Heart right ventricle (tissue), 16 donors: ENCODE results near the gene RASIP1. TPM values are rescaled to one million over a fixed set of nuclear protein-coding genes. Genes with fewer than 3 reads are reported as not detected.
A peak's percentile ranks its signal among the peaks of the same experiment; 100 is the strongest.
"Not testable (repeated sequence)": the region's sequence is repeated elsewhere in the genome, so short reads cannot be mapped to it uniquely, and the experiment has no call there.

ENCODE experiments used
- ATAC-seq, 8 donors: fragments of 200-7000 bp; cut with Tn5 transposase; one replicate each; pipeline ENCODE4 v1.9.1; 2020; ENCODE audit warnings: mild to moderate bottlenecking in 8 of 8, moderate library complexity in 8 of 8, moderate number of reproducible peaks in 1 of 8
- DNase-seq, 2 donors: peaks; one replicate each; pipeline ENCODE4 v3.0.0-alpha.2; 2020
- H3K27ac ChIP-seq, 10 donors: fragments of 200-600 bp; sonication (generic) in 2 of 10; one replicate each; pipeline versions ENCODE4 v1.5.0 to v1.8.0; 2020 to 2022; ENCODE audit warnings: mild to moderate bottlenecking in 3 of 10
- H3K27me3 ChIP-seq, 7 donors: fragments of 200-600 bp; one replicate each; pipeline ENCODE4 v1.8.0; 2021 to 2022; ENCODE audit warnings: mild to moderate bottlenecking in 2 of 7
- H3K36me3 ChIP-seq, 9 donors: fragments of 200-600 bp; sonication (generic) in 1 of 9; one replicate each; pipeline versions ENCODE4 v1.5.0 to v1.8.0; 2020 to 2022; ENCODE audit warnings: mild to moderate bottlenecking in 2 of 9
- H3K4me1 ChIP-seq, 9 donors: fragments of 200-600 bp; sonication (generic) in 1 of 9; one replicate each; pipeline versions ENCODE4 v1.5.0 to v1.8.0; 2020 to 2022; ENCODE audit warnings: mild to moderate bottlenecking in 4 of 9
- H3K4me3 ChIP-seq, 10 donors: fragments of 200-600 bp; sonication (generic) in 2 of 10; one replicate each; pipeline versions ENCODE4 v1.5.0 to v1.8.0; 2020 to 2022; ENCODE audit warnings: mild to moderate bottlenecking in 7 of 10, moderate library complexity in 2 of 10
- H3K9me3 ChIP-seq, 11 donors: fragments of 200-600 bp in 10 of 11; sonication (generic) in 2 of 11; one replicate each; pipeline versions ENCODE4 v1.5.0 to v1.8.0; 2013 to 2022; ENCODE audit warnings: mild to moderate bottlenecking in 2 of 11, control low read depth in 1 of 11, moderate library complexity in 1 of 11
- CTCF ChIP-seq, 9 donors: fragments of 200-600 bp; sonication (generic) in 2 of 9; IDR thresholded peaks; one replicate each; pipeline versions ENCODE4 v1.5.0 to v1.8.0; 2021 to 2022; ENCODE audit warnings: antibody characterized with exemption in 9 of 9, mild to moderate bottlenecking in 5 of 9, moderate library complexity in 1 of 9
- WGBS, 2 donors: extraction: QIAGEN DNeasy Blood & Tissue Kit; methylation state at CpG; one replicate each; pipeline ENCODE4 v1.1.7; 2013; ENCODE audit warnings: inconsistent platforms in 1 of 2; 5-methylcytosine and 5-hydroxymethylcytosine counted together
- intact Hi-C, 10 donors: fragments of 100-400 bp; cut with DNase I; formaldehyde crosslinking; loops; one replicate each; pipeline versions ENCODE4 v1.11.1 to v1.14.2; 2022
- polyA plus RNA-seq, 2 donors: library from polyadenylated mRNA; stranded (reverse); fragments of 200-250 nt; gene quantifications; one replicate each; pipeline ENCODE4 v1.2.3, GENCODE V29; 2013
- total RNA-seq, 10 donors: library from RNA; stranded (reverse); fragmentation: NEBNext Ultra II Directional in 3 of 10; extraction: Animal tissue kit (Norgen Biotek cat#: 25700) in 3 of 10; gene quantifications; one replicate each; pipeline versions ENCODE4 v1.2.1 to v1.2.4, GENCODE V29; 2021 to 2023
- donor health status: Arrhythmogenic right ventricular cardiomyopathy.
- donor health status: ischemic (EF 13 %, LVEDD 7.1; RV severe dilation, severe dysfunction).
- donor health status: healthy with polysubstance abuse.
- donor health status: DM: no; HTN: yes; CAD: no.
- donor health status: DM: no; HTN: no; CAD: no.
- donor health status: ischemic (EF 25% LVEDD 6.9; RV normal size, moderate dysfunction).
- donor health status: ischemic (EF 25% LVEDD 5.7; RV mildly dilated, moderate dysfunction).
- donor health status: healthy.
- donor health status: DM: yes; HTN: yes; CAD: no.
- donor health status: Ischemic cardiomyopathy.
- donor health status: ischemic (EF 35%, LVEDD 5.7; RV mildly dilated, moderate dysfunction).
- donor health status: nonischemic (EF 11% LVEDD 7.7; RV severe dilation, severe dysfunction).
- donor health status: DM: yes; HTN: yes; CAD: no.
- donor health status: PGD.
- donor health status: ischemic (EF 29% LVEDD 5.4; RV normal size, mild dysfunction).
- donor health status: nonischemic (EF 23%, LVEDD 6.1; RV moderate dilation, normal function).

The RASIP1 gene
- total and polyA plus RNA-seq, 12 donors = 13.6 to 27.3 (median 16.2) TPM

GRCh38 chr19:48768994-48769713 is 28.7 kb upstream of the RASIP1 start:
- Histone ChIP-seq H3K4me1 (peaks cover 0 to 13% (median 5%) of the 10 kb centered on the region in 9 donors), H3K27me3 (no peaks in the 10 kb centered on the region), H3K27ac (no peak overlapping the region), H3K36me3 (no peaks in the 10 kb centered on the region), H3K4me3 (no peak overlapping the region), H3K9me3 (no peaks in the 10 kb centered on the region)
- 88 to 92% methylated on average over 11 of the region's 11 CpGs for WGBS, 2 donors
- intact Hi-C loops = no loop called here
- no peak for TF ChIP-seq CTCF (IDR thresholded peaks at IDR 0.05)
- no peak for DNase-seq
- no peak for ATAC-seq

- H3K36me3 ChIP-seq, intact Hi-C loops, DNase-seq, H3K9me3 ChIP-seq, H3K27me3 ChIP-seq, H3K4me3 ChIP-seq, H3K27ac ChIP-seq, ATAC-seq: not testable (repeated sequence)
- H3K4me1 ChIP-seq = peaks cover 0 to 12% (median 5%) of the 10 kb centered on the region in 9 donors
- WGBS, 2 donors = 38 to 39% methylated on average over 6 of the region's 6 CpGs
Observed at GRCh38 chr19:48768171-48768753, 27.9 kb upstream of the RASIP1 start.

GRCh38 chr19:48765816-48766215 is 25.4 kb upstream of the RASIP1 start:
- H3K4me3 ChIP-seq, H3K36me3 ChIP-seq, H3K9me3 ChIP-seq, H3K4me1 ChIP-seq, DNase-seq, H3K27ac ChIP-seq, intact Hi-C loops, H3K27me3 ChIP-seq: not testable (repeated sequence)
- peak in 1 of 8 donors; percentile 37 for ATAC-seq
- WGBS, 2 donors = 30 to 31% methylated on average over 5 of the region's 5 CpGs

- H3K27ac ChIP-seq = peak overlapping the region; percentile 43 to 92 (median 79)
- H3K36me3 ChIP-seq = no peaks in the 10 kb centered on the region
- H3K9me3 ChIP-seq = no peaks in the 10 kb centered on the region
- H3K27me3 ChIP-seq = peaks cover 0 to 6% (median 0%) of the 10 kb centered on the region in 7 donors
- ATAC-seq (peak; percentile 43 to 90 (median 80)), DNase-seq (peak in 1 of 2 donors; percentile 53)
- H3K4me3 ChIP-seq = no peak overlapping the region
- no peak for TF ChIP-seq CTCF (IDR thresholded peaks at IDR 0.05)
- WGBS, 2 donors = 60 to 61% methylated on average over 16 of the region's 16 CpGs
- intact Hi-C loops = no loop called here
- peaks cover 0 to 16% (median 9%) of the 10 kb centered on the region in 9 donors for H3K4me1 ChIP-seq
Observed at GRCh38 chr19:48760504-48761205, 20.2 kb upstream of the RASIP1 start.

- ATAC-seq (no peak), DNase-seq (no peak)
- WGBS, 2 donors = 88 to 89% methylated on average over 14 of the region's 14 CpGs
- Histone ChIP-seq H3K36me3 (no peaks in the 10 kb centered on the region), H3K27ac (no peak overlapping the region), H3K4me3 (no peak overlapping the region), H3K27me3 (peaks cover 0 to 21% (median 6%) of the 10 kb centered on the region in 7 donors), H3K4me1 (peaks cover 5 to 24% (median 17%) of the 10 kb centered on the region in 9 donors), H3K9me3 (no peaks in the 10 kb centered on the region)
- TF ChIP-seq CTCF (IDR thresholded peaks at IDR 0.05) = no peak
- intact Hi-C loops = no loop called here
Observed at GRCh38 chr19:48757741-48758144, 17.3 kb upstream of the RASIP1 start.
